Neural progenitor cell (in vitro differentiated cells): Measurements from ENCODE around the gene ZMYND11.

Source experiments
- CTCF ChIP-seq: fragments of 200-600 bp; sonication (generic); IDR thresholded peaks from 2 replicates; pipeline ENCODE4 v1.5.1; 2017; ENCODE audit warnings: antibody characterized with exemption, mild to moderate bottlenecking
- EZH2 ChIP-seq: fragments of 200-600 bp; sonication (generic); IDR thresholded peaks from 2 replicates; pipeline ENCODE4 v1.6.1; 2017; ENCODE audit warnings: antibody characterized with exemption, mild to moderate bottlenecking, moderate library complexity
- EZH2phosphoT487 ChIP-seq: fragments of 200-600 bp; sonication (generic); IDR thresholded peaks from 2 replicates; pipeline ENCODE4 v1.6.1; 2017; ENCODE audit warnings: antibody characterized with exemption

- TF ChIP-seq CTCF (no peak), EZH2phosphoT487 (no peak), EZH2 (no peak)
Observed at GRCh38 chr10:106740-107139, 28.5 kb upstream of the ZMYND11 start.
